ENCODE data around the gene GPR141.

Gene GPR141

DNA sequence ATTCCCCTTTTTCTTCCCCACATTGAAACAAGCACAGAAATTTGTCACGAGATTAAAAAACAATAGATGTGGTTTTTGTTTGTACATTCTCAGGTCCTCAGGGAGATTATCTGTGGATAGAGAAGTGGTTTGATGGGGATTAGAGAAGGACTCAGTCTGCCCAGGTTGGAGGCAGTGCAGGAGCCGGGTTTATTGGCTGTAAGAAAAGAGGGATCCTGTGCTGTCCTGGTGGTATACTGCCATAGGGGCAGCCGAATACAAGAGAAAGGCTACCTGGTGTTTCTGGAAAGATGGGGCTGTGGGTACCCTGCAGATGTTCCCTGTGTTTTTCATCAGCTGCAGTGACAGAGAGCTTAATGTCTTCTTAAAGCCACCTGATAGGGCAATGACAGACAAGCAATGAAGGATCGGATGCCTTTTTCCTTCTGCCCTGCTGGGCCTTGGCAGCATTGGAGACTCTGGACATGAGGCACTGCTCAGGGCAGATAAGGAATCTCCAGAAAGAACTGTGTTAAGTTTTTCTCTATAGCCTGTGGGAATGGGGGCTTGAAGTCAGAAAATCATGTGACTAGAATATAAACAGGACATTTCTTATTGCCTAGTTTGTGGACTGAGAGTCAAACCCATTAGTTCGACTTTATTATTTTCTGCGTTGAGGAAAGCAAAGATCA is 18.1 kb upstream of the GPR141 start:
- Histone ChIP-seq H3K4me3 (ENCODE audit: low read length) (no peak overlapping the region), H3K27me3 (ENCODE audit: control insufficient read depth, insufficient read depth, low read length) (no peaks in the 10 kb centered on the region), H3K27ac (ENCODE audit: low read length) (no peak overlapping the region), H3K36me3 (ENCODE audit: control insufficient read depth, insufficient read depth, low read length) (no peaks in the 10 kb centered on the region), H3K4me1 (ENCODE audit: control insufficient read depth, insufficient read depth, low read length) (peaks cover 6% of the 10 kb centered on the region), H3K9me3 (ENCODE audit: control insufficient read depth, insufficient read depth, low read length) (no peaks in the 10 kb centered on the region)
- WGBS (ENCODE audit: insufficient coverage, insufficient read length), result no CpG with 5 or more reads among the region's 6 CpGs
- DNase-seq (ENCODE audit: low read depth, low spot score), result no peak

DNA sequence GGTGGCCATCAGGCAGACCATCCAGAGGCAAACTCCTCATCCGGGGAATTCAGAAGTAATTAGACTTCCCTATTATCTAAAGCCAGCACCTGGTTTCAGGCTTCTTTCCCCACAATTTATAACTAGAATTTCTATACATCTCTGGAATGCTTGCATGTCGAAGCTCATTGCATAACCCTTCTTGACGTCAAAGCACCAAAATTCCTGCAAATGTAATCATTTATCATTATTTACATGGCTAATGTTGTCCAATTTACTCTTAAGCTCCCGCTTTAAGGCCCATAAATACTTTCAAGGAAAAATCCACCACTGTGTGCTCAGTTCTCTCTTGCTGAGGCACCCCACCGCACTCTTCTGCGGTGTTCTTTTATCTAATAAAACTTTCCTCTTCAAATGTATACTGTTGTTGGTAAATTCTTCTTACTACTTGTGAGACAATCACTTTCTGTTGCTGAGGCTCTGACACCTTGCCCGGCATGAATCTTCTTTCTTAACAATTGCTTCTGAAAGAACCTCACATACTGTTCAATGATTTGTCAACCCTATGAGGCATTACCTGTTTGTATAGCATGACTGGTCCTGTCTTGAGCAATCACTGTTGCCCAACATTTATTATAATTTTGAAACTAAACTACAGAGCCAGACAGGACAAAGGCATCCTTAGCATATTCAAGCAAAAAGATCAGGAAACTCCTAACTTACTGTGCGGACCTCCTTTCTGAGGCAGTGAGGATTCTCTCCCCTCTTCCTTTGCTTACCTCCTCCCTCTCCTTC is 17.4 kb upstream of the GPR141 start:
- WGBS (ENCODE audit: insufficient coverage, insufficient read length), result no CpG with 5 or more reads among the region's 8 CpGs
- no peak overlapping the region for H3K27ac ChIP-seq (ENCODE audit: low read length)
- H3K9me3 ChIP-seq (ENCODE audit: control insufficient read depth, insufficient read depth, low read length), result no peaks in the 10 kb centered on the region
- H3K36me3 ChIP-seq (ENCODE audit: control insufficient read depth, insufficient read depth, low read length), result no peaks in the 10 kb centered on the region
- DNase-seq (ENCODE audit: low read depth, low spot score), result no peak
- H3K4me1 ChIP-seq (ENCODE audit: control insufficient read depth, insufficient read depth, low read length), result peaks cover 6% of the 10 kb centered on the region
- no peak overlapping the region for H3K4me3 ChIP-seq (ENCODE audit: low read length)
- H3K27me3 ChIP-seq (ENCODE audit: control insufficient read depth, insufficient read depth, low read length), result no peaks in the 10 kb centered on the region

- Histone ChIP-seq H3K27ac (ENCODE audit: low read length) (no peak overlapping the region), H3K4me1 (ENCODE audit: control insufficient read depth, insufficient read depth, low read length) (peaks cover 2% of the 10 kb centered on the region; the same call in 1 of the 2 replicates), H3K27me3 (ENCODE audit: control insufficient read depth, insufficient read depth, low read length) (no peaks in the 10 kb centered on the region), H3K4me3 (ENCODE audit: low read length) (no peak overlapping the region), H3K36me3 (ENCODE audit: control insufficient read depth, insufficient read depth, low read length) (no peaks in the 10 kb centered on the region), H3K9me3 (ENCODE audit: control insufficient read depth, insufficient read depth, low read length) (no peaks in the 10 kb centered on the region)
- DNase-seq (ENCODE audit: low read depth, low spot score), result no peak
- no CpG with 5 or more reads among the region's 1 CpG for WGBS (ENCODE audit: insufficient coverage, insufficient read length)
Observed at GRCh38 chr7:37669818-37670217, 13.7 kb upstream of the GPR141 start.

GRCh38 chr7:37670436-37670835 is 13.1 kb upstream of the GPR141 start:
- no peak overlapping the region for H3K4me3 ChIP-seq (ENCODE audit: low read length)
- DNase-seq (ENCODE audit: low read depth, low spot score), result no peak
- H3K36me3 ChIP-seq (ENCODE audit: control insufficient read depth, insufficient read depth, low read length), result no peaks in the 10 kb centered on the region
- no CpG with 5 or more reads among the region's 1 CpG for WGBS (ENCODE audit: insufficient coverage, insufficient read length)
- H3K9me3 ChIP-seq (ENCODE audit: control insufficient read depth, insufficient read depth, low read length), result no peaks in the 10 kb centered on the region
- H3K27ac ChIP-seq (ENCODE audit: low read length), result no peak overlapping the region
- no peaks in the 10 kb centered on the region for H3K27me3 ChIP-seq (ENCODE audit: control insufficient read depth, insufficient read depth, low read length)
- H3K4me1 ChIP-seq (ENCODE audit: control insufficient read depth, insufficient read depth, low read length), result peaks cover 2% of the 10 kb centered on the region; the same call in 1 of the 2 replicates

DNA sequence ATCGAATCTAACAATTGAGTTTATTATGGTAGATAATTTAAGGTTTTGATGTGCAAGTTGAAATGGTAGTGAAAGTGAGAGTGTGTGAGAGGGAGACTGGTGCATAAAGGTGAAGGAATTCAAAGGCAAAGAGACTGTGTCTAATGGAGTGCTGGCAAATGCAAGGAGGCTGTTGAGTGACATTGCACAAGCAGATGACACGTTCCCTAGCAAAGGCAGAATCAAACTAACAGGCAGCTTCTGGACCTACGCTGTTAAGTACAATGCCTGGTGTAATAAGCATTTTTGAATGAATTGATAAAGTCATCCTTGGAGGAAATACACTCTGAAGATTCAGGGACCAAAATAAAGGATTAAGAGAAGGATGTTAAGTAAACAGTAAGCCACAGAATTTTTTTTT is 11.7 kb upstream of the GPR141 start:
- WGBS (ENCODE audit: insufficient coverage, insufficient read length), result 100% methylated on average over 1 of the region's 3 CpGs
- DNase-seq (ENCODE audit: low read depth, low spot score), result no peak

DNA sequence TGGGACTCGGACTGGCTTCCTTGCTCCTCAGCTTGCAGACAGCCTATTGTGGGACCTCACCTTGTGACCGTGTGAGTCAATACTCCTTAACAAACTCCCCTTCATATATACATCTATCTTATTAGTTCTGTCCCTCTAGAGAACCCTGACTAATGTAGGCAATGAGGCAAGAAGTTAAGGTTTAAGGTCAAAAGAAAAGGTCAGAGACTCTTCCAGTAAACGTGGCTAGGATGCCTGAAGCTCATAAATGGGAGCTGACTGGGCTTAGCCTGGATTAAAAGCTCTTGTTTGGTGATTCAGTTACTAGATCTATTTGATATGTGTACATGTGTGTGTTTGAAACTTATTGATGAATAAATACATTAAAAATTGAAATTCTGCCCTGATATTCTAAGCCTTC is 10.6 kb upstream of the GPR141 start:
- no peak for DNase-seq (ENCODE audit: low read depth, low spot score)
- H3K4me3 ChIP-seq (ENCODE audit: low read length), result no peak overlapping the region
- no peaks in the 10 kb centered on the region for H3K27me3 ChIP-seq (ENCODE audit: control insufficient read depth, insufficient read depth, low read length)
- H3K27ac ChIP-seq (ENCODE audit: low read length), result no peak overlapping the region
- H3K4me1 ChIP-seq (ENCODE audit: control insufficient read depth, insufficient read depth, low read length), result no peaks in the 10 kb centered on the region
- no peaks in the 10 kb centered on the region for H3K36me3 ChIP-seq (ENCODE audit: control insufficient read depth, insufficient read depth, low read length)
- H3K9me3 ChIP-seq (ENCODE audit: control insufficient read depth, insufficient read depth, low read length), result no peaks in the 10 kb centered on the region
- WGBS (ENCODE audit: insufficient coverage, insufficient read length), result no CpG with 5 or more reads among the region's 3 CpGs

More for the DNA sequence above, 11.7 kb upstream of the GPR141 start:
- no peak overlapping the region for H3K4me3 ChIP-seq (ENCODE audit: low read length)
- H3K27ac ChIP-seq (ENCODE audit: low read length), result no peak overlapping the region
- no peaks in the 10 kb centered on the region for H3K27me3 ChIP-seq (ENCODE audit: control insufficient read depth, insufficient read depth, low read length)
- H3K36me3 ChIP-seq (ENCODE audit: control insufficient read depth, insufficient read depth, low read length), result no peaks in the 10 kb centered on the region
- H3K4me1 ChIP-seq (ENCODE audit: control insufficient read depth, insufficient read depth, low read length), result no peaks in the 10 kb centered on the region
- no peaks in the 10 kb centered on the region for H3K9me3 ChIP-seq (ENCODE audit: control insufficient read depth, insufficient read depth, low read length)

- Histone ChIP-seq H3K27me3 (ENCODE audit: control insufficient read depth, insufficient read depth, low read length) (no peaks in the 10 kb centered on the region), H3K4me3 (ENCODE audit: low read length) (no peak overlapping the region), H3K36me3 (ENCODE audit: control insufficient read depth, insufficient read depth, low read length) (no peaks in the 10 kb centered on the region), H3K9me3 (ENCODE audit: control insufficient read depth, insufficient read depth, low read length) (no peaks in the 10 kb centered on the region), H3K27ac (ENCODE audit: low read length) (no peak overlapping the region), H3K4me1 (ENCODE audit: control insufficient read depth, insufficient read depth, low read length) (no peaks in the 10 kb centered on the region)
- no peak for DNase-seq (ENCODE audit: low read depth, low spot score)
- WGBS (ENCODE audit: insufficient coverage, insufficient read length), result 100% methylated on average over 1 of the region's 1 CpG
Observed at GRCh38 chr7:37673523-37673922, 10.0 kb upstream of the GPR141 start.

GRCh38 chr7:37674531-37674930 is 9.0 kb upstream of the GPR141 start:
- no peak for DNase-seq (ENCODE audit: low read depth, low spot score)
- H3K36me3 ChIP-seq (ENCODE audit: control insufficient read depth, insufficient read depth, low read length), result no peaks in the 10 kb centered on the region
- no peaks in the 10 kb centered on the region for H3K9me3 ChIP-seq (ENCODE audit: control insufficient read depth, insufficient read depth, low read length)
- H3K4me1 ChIP-seq (ENCODE audit: control insufficient read depth, insufficient read depth, low read length), result no peaks in the 10 kb centered on the region
- H3K4me3 ChIP-seq (ENCODE audit: low read length), result no peak overlapping the region
- H3K27ac ChIP-seq (ENCODE audit: low read length), result no peak overlapping the region
- WGBS (ENCODE audit: insufficient coverage, insufficient read length), result 100% methylated on average over 1 of the region's 5 CpGs
- no peaks in the 10 kb centered on the region for H3K27me3 ChIP-seq (ENCODE audit: control insufficient read depth, insufficient read depth, low read length)

DNA sequence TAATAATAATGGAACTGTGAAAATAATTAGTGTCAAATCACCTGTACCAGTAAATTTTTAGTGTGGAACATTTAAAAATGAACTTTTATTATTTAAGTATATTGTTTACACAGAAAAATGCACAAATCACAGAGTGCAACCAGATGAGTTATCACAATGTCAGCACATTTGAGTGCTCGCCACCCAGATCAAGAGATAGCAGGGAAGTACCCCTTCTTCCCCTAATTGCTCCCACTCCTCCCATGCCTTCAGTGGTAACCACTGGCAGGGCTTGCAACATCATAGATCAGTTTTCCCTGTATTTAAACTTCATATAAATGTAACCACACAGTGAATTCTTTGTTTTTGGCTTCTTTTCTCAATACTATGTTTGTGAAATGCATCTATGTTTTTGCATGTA is 7.8 kb upstream of the GPR141 start:
- no CpG with 5 or more reads among the region's 1 CpG for WGBS (ENCODE audit: insufficient coverage, insufficient read length)
- Histone ChIP-seq H3K9me3 (ENCODE audit: control insufficient read depth, insufficient read depth, low read length) (no peaks in the 10 kb centered on the region), H3K4me3 (ENCODE audit: low read length) (no peak overlapping the region), H3K4me1 (ENCODE audit: control insufficient read depth, insufficient read depth, low read length) (no peaks in the 10 kb centered on the region), H3K27ac (ENCODE audit: low read length) (no peak overlapping the region), H3K27me3 (ENCODE audit: control insufficient read depth, insufficient read depth, low read length) (no peaks in the 10 kb centered on the region), H3K36me3 (ENCODE audit: control insufficient read depth, insufficient read depth, low read length) (no peaks in the 10 kb centered on the region)
- DNase-seq (ENCODE audit: low read depth, low spot score), result no peak

- Histone ChIP-seq H3K4me1 (ENCODE audit: control insufficient read depth, insufficient read depth, low read length) (no peaks in the 10 kb centered on the region), H3K36me3 (ENCODE audit: control insufficient read depth, insufficient read depth, low read length) (no peaks in the 10 kb centered on the region), H3K9me3 (ENCODE audit: control insufficient read depth, insufficient read depth, low read length) (no peaks in the 10 kb centered on the region), H3K27me3 (ENCODE audit: control insufficient read depth, insufficient read depth, low read length) (no peaks in the 10 kb centered on the region), H3K4me3 (ENCODE audit: low read length) (no peak overlapping the region), H3K27ac (ENCODE audit: low read length) (no peak overlapping the region)
- DNase-seq (ENCODE audit: low read depth, low spot score), result no peak
- WGBS (ENCODE audit: insufficient coverage, insufficient read length), result no CpG with 5 or more reads among the region's 1 CpG
Observed at GRCh38 chr7:37684927-37685326, 1.4 kb downstream of the GPR141 start.

Data from iPS DF 6.9 (cell line).